BJ (cell line): ENCODE measurements around the gene ITGA6. TPM values are rescaled to one million over a fixed set of nuclear protein-coding genes. Genes with fewer than 3 reads are reported as not detected.

Experiments
- CTCF ChIA-PET: fragments of 350-600 bp; formaldehyde crosslinking; extraction: SDS; loops from one replicate; lab custom pipeline; 2021; ENCODE audit warnings: antibody characterized with exemption, inconsistent platforms; lab: Yijun Ruan, JAX
- POLR2A ChIA-PET: fragments of 300-600 bp; sonication (Branson Sonifier 250); formaldehyde crosslinking; extraction: SDS; loops from one replicate; lab custom pipeline; 2021; ENCODE audit warnings: antibody characterized with exemption; lab: Charles Lee
- DNase-seq: peaks from one replicate; pipeline ENCODE4 v3.0.0-alpha.2; 2011; ENCODE audit warnings: low read depth
- H3K27me3 ChIP-seq: 2 replicates; pipeline ENCODE4 v1.6.0; 2011; ENCODE audit warnings: low read length; ENCODE audit not compliant: control insufficient read depth, insufficient read depth
- H3K36me3 ChIP-seq: 2 replicates; pipeline ENCODE4 v1.5.1; 2011; ENCODE audit warnings: low read length; ENCODE audit not compliant: control insufficient read depth, insufficient read depth
- H3K4me3 ChIP-seq: 2 replicates; pipeline ENCODE4 v1.5.1; 2011; ENCODE audit warnings: low read depth, mild to moderate bottlenecking, control low read depth, low read length
- polyA plus RNA-seq: library from polyadenylated mRNA; depleted of rRNA; stranded (reverse); fragments of >200 nt; gene quantifications from 2 replicates; pipeline ENCODE4 v1.2.3, GENCODE V29; 2011
- TF ChIP-seq, protein P1 (sequence below): IDR thresholded peaks from 2 replicates; pipeline ENCODE4 v1.5.1; 2011; ENCODE audit warnings: low read depth, mild to moderate bottlenecking, control low read depth, inconsistent platforms, low read length, moderate library complexity; ENCODE audit not compliant: insufficient read depth

Gene ITGA6
- polyA plus RNA-seq, 1 experiment: 2.9 TPM

DNA sequence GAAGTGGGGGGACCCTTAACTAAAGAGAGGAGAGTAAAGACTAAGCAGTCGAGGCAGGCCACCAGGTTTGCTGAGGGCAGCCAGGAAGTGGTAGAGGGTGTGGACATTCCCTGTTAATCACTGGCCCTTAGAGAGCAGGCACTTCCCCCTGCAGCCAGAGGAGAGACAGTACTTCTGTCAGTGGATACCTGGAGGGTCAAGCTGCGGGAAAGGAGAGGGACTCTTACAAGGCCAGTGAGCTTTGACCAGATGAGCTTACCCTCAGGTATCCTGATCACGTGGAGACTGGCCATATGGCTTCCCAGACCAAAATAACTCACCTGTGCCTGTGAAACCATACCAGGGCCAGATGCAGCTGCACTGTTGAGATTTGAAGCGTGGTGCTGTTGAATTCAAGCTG, 28.6 kb downstream of the ITGA6 start:
- H3K27me3 ChIP-seq: no peaks in the 10 kb centered on the region
- DNase-seq: no peak
- ChIA-PET POLR2A (no interaction called here), CTCF (interaction anchor here (1.1 to 15.1 kb wide), 6 partner anchors 9 to 283 kb away, joined by 3 to 263 read pairs (median 3); no protein-coding TSS in a partner anchor)
- no peak overlapping the region for H3K4me3 ChIP-seq
- TF ChIP-seq, protein P1, sequence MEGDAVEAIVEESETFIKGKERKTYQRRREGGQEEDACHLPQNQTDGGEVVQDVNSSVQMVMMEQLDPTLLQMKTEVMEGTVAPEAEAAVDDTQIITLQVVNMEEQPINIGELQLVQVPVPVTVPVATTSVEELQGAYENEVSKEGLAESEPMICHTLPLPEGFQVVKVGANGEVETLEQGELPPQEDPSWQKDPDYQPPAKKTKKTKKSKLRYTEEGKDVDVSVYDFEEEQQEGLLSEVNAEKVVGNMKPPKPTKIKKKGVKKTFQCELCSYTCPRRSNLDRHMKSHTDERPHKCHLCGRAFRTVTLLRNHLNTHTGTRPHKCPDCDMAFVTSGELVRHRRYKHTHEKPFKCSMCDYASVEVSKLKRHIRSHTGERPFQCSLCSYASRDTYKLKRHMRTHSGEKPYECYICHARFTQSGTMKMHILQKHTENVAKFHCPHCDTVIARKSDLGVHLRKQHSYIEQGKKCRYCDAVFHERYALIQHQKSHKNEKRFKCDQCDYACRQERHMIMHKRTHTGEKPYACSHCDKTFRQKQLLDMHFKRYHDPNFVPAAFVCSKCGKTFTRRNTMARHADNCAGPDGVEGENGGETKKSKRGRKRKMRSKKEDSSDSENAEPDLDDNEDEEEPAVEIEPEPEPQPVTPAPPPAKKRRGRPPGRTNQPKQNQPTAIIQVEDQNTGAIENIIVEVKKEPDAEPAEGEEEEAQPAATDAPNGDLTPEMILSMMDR: 0 out of 2 replicates have a peak, but pooled peaks have one; percentile 5
- no peaks in the 10 kb centered on the region for H3K36me3 ChIP-seq

DNA sequence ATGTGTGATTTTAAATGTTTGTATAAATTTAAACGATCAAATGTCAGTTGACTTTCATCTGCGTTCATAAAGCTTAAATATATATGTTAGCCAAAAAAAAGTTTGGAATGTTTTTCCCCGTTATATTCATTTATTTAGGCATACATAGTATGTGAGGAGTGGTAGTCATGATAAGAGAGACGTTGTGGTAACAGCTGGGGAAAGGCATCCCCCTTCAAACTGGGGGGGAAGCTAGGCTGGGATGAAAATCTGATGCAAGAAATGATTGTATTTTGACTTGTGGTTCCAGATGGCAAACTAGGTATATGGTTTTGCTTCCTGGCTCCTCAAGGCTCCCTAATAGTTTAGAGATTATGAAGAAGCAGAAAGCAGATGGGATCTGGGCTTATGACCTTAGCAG, 30.1 kb downstream of the ITGA6 start:
- POLR2A ChIA-PET: no interaction called here
- DNase-seq: no peak
- H3K4me3 ChIP-seq: no peak overlapping the region
- no peaks in the 10 kb centered on the region for H3K27me3 ChIP-seq
- H3K36me3 ChIP-seq: no peaks in the 10 kb centered on the region
- TF ChIP-seq, protein P1: no peak
- CTCF ChIA-PET: interaction anchor here (0.8 to 15.1 kb wide), 3 partner anchors 14 to 285 kb away, joined by 3 to 263 read pairs (median 3); no protein-coding TSS in a partner anchor

DNA sequence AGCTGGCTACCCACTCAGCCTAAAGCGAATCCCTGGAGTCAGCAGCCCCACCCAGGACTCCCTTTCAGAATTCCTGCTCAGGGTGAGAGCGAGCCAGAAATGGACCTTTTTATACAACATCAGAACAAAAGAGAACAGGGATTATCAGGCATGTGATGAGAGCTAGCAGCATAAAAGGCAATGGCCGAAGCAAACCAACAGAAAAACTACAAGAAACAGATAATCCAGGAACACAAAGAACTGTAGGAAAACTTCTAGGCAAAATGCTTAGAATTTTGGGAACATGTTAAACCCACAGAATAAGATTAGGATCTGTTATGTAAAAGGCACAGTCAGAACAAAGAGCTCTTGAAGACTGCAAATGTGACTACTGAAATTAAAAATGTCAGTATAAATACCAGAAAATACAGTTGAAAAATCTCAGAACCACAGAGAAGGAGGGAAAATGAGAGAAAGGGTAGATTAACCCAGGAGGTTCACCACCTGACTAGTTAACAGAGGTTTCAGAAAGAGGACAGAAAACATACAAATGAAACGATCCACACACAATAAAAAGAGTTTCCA, 31.3 kb downstream of the ITGA6 start:
- H3K4me3 ChIP-seq: no peak overlapping the region
- ChIA-PET CTCF (interaction anchor here (0.6 to 15.1 kb wide), 5 partner anchors 14 to 286 kb away, joined by 3 to 263 read pairs (median 3); no protein-coding TSS in a partner anchor), POLR2A (interaction anchor here (0.6 kb wide), 1 partner anchor 12 kb away, joined by 3 read pairs; no protein-coding TSS in a partner anchor)
- TF ChIP-seq, protein P1: no peak
- no peak for DNase-seq
- H3K27me3 ChIP-seq: no peaks in the 10 kb centered on the region
- H3K36me3 ChIP-seq: no peaks in the 10 kb centered on the region

DNA sequence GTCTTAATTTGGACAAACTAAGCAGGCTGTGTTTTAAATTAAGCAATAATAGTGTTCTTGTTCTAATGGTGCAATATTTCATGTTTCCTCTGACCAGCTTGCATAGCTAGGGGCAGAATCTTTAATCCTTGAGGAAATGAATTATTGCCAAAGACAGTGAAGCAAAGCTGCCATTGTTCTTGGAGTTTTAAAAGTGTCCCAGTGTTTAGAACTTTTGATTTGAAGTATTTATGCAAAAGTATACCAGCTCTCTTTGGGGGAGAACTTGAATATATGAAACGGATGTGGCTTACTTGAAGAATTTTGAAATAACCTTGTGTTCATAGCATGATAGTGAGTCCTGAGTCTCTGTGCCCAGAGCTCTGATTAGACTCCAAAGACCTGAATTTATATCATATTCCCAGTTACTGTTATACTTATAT, 33.4 kb downstream of the ITGA6 start:
- Histone ChIP-seq H3K36me3 (no peaks in the 10 kb centered on the region), H3K4me3 (no peak overlapping the region), H3K27me3 (no peaks in the 10 kb centered on the region)
- ChIA-PET CTCF (interaction anchor here (0.8 to 15.1 kb wide), 25 partner anchors 11 to 339 kb away, joined by 3 to 263 read pairs (median 9); partner anchors contain the start of gene ITGA6), POLR2A (interaction anchor here (0.5 to 0.8 kb wide), 2 partner anchors 288 to 877 kb away, joined by 3 to 5 read pairs; no protein-coding TSS in a partner anchor)
- no peak for DNase-seq
- TF ChIP-seq, protein P1: no peak

DNA sequence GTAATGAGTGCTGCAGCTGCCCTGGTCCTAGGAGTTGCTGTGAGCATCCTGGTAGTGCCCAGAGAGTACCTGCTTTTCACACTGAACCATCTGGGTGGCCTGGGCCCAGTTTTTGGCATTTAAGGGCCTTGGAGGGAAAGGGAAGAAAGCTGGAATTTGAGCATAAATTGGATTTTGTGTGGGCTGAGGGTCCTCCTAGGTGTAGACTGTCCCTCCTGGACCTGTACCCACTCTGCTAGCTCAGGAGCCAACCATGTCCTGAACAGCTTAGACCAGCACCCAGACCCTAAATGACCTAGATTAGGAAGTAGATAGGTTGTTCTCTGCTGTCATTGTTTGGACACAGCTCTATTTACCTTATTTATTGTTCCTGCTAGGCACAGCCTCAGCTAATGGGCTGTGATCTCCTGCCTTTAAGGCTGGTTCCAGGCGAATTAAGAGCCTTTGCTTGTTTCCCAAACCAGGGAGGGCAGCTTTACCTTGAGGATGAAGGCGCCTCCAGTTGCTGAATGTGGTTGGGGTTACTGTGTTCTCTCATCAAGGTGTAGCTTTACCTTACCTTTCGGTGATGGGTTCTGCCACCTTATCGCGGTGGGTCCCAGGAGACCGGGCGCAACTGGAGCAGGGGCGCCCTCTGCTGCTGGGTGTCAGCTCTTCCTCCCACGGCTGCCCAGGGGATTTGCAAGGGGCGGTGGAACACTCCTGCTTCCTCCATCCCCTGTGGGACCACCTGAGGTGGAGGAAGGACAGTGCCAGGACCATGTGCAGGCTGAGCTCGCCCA, 34.4 kb downstream of the ITGA6 start:
- no peak for DNase-seq
- POLR2A ChIA-PET: interaction anchor here (0.5 kb wide), 1 partner anchor 878 kb away, joined by 3 read pairs; no protein-coding TSS in a partner anchor
- CTCF ChIA-PET: interaction anchor here (0.5 to 15.1 kb wide), 53 partner anchors 11 to 889 kb away, joined by 3 to 263 read pairs (median 5); partner anchors contain the start of genes DLX2 and ITGA6
- H3K36me3 ChIP-seq: no peaks in the 10 kb centered on the region
- TF ChIP-seq, protein P1: peak; percentile 93
- H3K4me3 ChIP-seq: no peak overlapping the region
- no peaks in the 10 kb centered on the region for H3K27me3 ChIP-seq
